NB4 (cell line): ENCODE results near the gene PGBD5.

ENCODE experiments used
- DNase-seq: peaks from one replicate; pipeline ENCODE4 v3.0.0; 2010; ENCODE audit warnings: low read depth
- H3K4me3 ChIP-seq: one replicate; pipeline ENCODE4 v1.5.1; 2011; ENCODE audit warnings: mild to moderate bottlenecking, low read depth, low read length, moderate library complexity
- MYC ChIP-seq: IDR thresholded peaks from 2 replicates; pipeline ENCODE4 v1.6.1; 2011; ENCODE audit warnings: low read depth, low read length
- POLR2A ChIP-seq: IDR thresholded peaks from 2 replicates; pipeline ENCODE4 v1.6.1; 2011; ENCODE audit warnings: mild to moderate bottlenecking; ENCODE audit not compliant: insufficient read length; ENCODE audit errors: extremely low read depth
- TF ChIP-seq, protein P1 (sequence below): IDR thresholded peaks from 2 replicates; pipeline ENCODE4 v1.6.1; 2011; ENCODE audit warnings: low read depth, low read length
- TF ChIP-seq, protein P2 (sequence below): IDR thresholded peaks from one replicate; pipeline ENCODE4 v1.5.1; 2012; ENCODE audit warnings: low read depth, low read length

Gene PGBD5

DNA sequence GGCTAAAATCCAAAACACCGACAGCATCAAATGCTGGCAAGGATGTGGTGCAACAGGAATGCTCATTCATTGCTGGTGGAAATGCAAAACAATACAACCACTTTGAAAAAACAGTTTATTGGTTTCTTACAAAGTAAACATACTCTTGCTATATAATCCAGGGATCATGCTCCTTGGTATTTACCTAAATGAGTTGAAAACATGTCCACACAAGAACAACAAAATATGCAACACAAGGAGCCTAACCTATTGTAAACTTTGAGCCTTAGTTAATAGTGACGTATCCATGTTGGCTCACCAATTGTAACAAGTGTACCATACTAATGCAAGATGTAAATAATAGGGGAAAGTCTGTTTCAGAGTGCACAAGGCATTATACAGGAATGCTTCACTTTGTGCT lies 37.2 kb upstream of the PGBD5 start:
- no peak overlapping the region for H3K4me3 ChIP-seq
- TF ChIP-seq, protein P1, sequence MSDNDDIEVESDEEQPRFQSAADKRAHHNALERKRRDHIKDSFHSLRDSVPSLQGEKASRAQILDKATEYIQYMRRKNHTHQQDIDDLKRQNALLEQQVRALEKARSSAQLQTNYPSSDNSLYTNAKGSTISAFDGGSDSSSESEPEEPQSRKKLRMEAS = no peak
- TF ChIP-seq, protein P2, sequence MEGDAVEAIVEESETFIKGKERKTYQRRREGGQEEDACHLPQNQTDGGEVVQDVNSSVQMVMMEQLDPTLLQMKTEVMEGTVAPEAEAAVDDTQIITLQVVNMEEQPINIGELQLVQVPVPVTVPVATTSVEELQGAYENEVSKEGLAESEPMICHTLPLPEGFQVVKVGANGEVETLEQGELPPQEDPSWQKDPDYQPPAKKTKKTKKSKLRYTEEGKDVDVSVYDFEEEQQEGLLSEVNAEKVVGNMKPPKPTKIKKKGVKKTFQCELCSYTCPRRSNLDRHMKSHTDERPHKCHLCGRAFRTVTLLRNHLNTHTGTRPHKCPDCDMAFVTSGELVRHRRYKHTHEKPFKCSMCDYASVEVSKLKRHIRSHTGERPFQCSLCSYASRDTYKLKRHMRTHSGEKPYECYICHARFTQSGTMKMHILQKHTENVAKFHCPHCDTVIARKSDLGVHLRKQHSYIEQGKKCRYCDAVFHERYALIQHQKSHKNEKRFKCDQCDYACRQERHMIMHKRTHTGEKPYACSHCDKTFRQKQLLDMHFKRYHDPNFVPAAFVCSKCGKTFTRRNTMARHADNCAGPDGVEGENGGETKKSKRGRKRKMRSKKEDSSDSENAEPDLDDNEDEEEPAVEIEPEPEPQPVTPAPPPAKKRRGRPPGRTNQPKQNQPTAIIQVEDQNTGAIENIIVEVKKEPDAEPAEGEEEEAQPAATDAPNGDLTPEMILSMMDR = no peak
- TF ChIP-seq MYC = no peak
- no peak for TF ChIP-seq POLR2A
- no peak for DNase-seq

DNA sequence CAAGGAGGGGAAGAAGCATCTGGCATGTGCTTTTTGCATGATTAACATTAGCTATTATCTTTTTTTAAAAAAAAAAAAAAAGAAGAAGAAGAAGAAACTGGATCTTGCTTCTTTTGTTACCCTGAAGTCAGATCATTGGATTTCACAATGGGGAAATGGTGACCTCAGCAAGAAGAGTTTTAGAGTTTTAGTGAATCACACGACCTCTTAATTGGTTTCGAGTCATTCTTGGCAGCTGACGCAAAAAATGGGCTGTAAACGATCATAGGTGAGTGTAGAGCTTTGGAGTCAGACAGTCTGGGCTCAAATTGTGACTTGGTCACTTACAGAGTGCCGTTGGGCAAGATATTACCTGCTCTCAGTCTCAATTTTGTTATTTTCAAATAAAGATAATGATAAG lies 33.3 kb upstream of the PGBD5 start:
- DNase-seq = peak; percentile 70
- TF ChIP-seq MYC (no peak), POLR2A (no peak)
- TF ChIP-seq, protein P2 = no peak
- TF ChIP-seq, protein P1 = no peak
- H3K4me3 ChIP-seq = no peak overlapping the region

DNA sequence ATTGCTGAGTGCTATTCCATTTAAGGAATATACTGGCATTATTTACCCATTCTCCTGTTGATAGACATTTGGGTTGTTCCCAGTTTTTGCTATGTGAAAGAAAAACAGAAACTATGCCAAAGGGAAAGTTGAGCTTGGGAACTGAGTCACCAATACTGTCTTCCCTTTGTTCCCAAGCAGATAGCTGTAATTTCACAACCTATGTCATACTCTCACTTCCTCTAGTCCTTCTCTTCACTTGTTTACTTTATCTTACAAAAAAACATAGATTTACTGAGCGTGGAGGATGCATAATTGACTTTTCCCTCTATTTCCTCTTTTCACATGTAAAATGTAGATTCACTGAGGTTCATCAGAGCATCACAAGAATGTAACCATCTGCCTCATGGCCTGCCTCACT lies 32.4 kb upstream of the PGBD5 start:
- TF ChIP-seq, protein P1 = no peak
- TF ChIP-seq POLR2A (no peak), MYC (no peak)
- TF ChIP-seq, protein P2 = no peak
- peak; percentile 30 for DNase-seq
- no peak overlapping the region for H3K4me3 ChIP-seq

DNA sequence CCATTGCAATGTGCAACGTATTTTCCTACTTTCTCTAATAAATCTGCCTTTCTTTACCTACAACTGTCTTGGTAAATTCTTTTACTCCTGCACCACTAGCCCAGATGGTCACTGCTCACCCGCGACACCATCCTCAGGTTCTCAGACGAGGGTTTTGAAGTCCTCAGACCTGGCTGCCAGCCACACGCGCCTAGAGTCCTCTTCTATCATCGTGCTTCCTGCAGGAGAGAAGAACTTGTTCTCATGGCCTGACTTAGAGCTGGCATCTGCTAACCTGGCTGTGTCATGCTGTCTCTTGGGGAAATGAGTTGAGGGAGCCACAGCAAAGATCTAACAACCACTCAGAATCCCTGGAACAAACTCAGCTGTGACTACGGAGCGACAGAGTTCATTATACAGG lies 30.3 kb upstream of the PGBD5 start:
- no peak overlapping the region for H3K4me3 ChIP-seq
- DNase-seq = no peak
- TF ChIP-seq POLR2A (no peak), MYC (no peak)
- TF ChIP-seq, protein P2 = no peak
- TF ChIP-seq, protein P1 = no peak

DNA sequence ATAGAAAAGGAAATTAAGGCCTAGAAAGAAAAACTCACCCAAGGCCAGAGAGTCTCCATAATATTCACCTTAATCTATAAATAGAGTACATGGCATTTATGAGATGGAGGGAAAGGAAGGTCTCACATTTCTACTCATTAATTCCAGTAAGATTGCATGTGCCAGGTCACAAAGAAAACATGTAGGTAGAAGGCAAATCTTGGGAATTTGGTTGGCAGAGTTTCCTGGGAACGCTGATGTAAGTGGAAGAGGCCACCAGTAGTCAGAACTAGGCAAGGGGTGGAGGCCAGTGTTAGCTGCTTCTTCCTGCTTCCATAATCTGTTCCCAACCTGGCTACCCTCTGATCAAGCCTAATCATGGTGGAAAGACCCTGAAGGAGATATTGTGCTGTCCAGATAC lies 29.2 kb upstream of the PGBD5 start:
- no peak for DNase-seq

More for the DNA sequence above, 29.2 kb upstream of the PGBD5 start:
- no peak overlapping the region for H3K4me3 ChIP-seq
- TF ChIP-seq, protein P2 = no peak
- no peak for TF ChIP-seq MYC
- TF ChIP-seq POLR2A = no peak
- TF ChIP-seq, protein P1 = no peak
